ENCODE data around the gene ATP6V1C2.

Gene ATP6V1C2

DNA sequence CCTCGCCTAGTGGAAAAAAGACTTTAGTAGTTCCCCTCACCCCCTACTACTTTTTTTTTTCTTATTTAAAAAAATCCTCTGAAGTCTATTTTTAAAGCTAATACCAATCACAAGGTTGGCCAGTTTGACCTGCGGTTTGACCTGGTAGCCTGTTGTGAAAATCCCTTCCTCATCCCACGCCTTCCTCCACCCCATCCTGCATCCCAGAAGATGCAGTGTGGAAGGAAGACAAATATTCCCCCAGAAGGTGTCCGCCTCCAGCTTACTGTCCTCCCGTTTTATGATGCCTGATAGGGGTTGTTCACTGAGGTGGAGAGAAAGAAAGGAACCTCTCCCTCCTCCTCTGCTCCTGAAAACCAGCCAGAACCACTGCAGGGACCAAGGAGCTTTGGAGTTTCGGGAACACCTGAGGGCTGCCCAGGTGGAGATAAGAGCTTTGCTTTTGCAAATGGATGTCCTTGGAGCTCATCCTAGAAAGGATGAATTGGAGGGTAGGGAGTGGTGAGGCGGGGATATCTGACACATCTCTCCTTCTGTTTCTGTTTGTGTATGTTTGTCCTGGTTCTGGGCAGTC is 909 bp downstream of the ATP6V1C2 start:
- in situ Hi-C loops (cut with HindIII; ENCODE audit: low sequenced_read_pairs): no loop called here

DNA sequence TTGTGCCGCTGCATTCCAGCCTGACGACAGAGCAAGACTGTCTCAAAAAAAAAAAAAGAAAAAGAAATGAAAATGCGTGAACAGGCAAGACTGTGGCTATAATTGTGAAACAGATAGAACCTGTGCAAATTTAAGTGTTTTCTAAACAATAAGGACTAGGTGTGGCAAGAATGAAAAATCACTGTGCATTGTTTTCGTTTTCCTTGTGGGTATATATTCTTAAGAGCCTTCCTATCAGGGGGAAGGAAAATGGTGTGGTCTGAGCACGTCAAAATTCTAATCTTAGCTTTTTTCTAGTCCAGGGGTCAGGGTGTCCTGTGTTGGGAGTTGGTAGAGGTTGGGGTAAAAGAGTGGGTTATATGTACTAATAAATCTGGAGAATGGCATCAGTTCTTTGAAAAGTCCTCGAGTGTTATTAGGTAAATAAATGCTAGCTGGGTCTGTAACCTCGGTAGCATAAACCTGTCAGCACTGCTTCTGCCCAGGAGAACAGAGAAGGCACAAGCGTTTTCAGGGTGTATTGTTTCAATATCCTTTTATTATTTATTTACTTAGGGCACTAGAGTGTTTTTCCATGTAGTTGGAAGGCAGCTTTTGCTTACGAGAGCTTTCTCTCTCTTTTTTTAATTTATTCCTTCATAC is 11.6 kb downstream of the ATP6V1C2 start:
- in situ Hi-C loops (cut with HindIII; ENCODE audit: low sequenced_read_pairs): no loop called here

DNA sequence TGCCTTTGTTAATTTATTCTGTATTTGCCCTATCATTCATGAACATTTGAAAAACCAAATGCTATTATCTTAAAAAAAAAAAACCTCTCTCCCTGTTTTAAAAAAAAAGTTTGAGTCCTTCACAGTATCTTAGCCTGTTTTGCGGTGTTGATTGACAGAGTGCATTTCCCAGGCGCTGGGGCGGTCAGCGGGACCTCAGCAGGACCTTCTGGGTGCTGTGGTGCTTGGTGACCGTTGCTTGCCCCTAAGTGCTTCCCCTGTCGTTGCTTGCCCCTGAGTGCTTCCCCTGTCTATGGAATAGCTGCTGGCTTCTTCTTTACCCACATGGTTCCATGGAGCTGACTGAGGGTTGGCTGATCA is 12.1 kb downstream of the ATP6V1C2 start:
- in situ Hi-C loops (cut with HindIII; ENCODE audit: low sequenced_read_pairs): no loop called here

DNA sequence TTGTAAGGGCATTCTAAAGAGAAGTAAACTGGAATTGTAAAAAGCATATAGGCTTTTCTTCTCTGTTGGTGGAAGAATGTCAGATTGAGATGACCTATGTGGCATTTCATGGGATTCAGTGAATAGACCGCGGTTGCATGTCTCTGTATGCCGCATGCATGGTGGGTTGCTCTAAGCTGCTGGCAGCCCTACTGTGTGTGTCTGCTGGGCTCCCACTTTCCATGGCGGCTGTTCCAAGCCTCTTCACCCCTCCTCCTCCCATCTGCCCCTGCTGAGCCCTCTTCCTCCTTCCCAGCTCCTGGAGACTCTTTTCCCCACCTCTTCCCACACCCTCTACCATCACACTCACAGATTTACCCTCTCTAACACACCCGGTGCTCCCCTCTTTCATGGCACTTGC is 12.6 kb downstream of the ATP6V1C2 start:
- in situ Hi-C loops (cut with HindIII; ENCODE audit: low sequenced_read_pairs): no loop called here

DNA sequence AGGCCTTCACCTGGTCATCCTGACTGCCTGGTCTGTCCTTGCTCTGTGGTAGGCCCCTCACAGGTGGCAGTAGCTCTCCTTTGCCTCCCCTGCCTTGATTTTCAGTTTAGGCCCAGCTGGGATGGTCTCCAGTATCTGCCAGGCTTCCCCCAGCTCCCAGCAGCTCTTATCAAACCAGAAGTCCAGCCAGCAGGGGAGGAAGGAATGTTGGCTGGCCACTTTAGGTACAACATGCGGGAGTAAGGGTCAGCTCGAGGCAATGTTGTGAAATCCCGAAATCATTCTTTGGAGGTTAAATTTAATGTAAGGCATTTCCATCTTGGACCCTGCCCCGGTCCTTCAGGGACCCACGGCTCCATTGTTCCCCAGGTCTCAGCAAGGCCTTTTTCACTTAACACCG is 16.8 kb downstream of the ATP6V1C2 start:
- in situ Hi-C loops (cut with HindIII; ENCODE audit: low sequenced_read_pairs): no loop called here

DNA sequence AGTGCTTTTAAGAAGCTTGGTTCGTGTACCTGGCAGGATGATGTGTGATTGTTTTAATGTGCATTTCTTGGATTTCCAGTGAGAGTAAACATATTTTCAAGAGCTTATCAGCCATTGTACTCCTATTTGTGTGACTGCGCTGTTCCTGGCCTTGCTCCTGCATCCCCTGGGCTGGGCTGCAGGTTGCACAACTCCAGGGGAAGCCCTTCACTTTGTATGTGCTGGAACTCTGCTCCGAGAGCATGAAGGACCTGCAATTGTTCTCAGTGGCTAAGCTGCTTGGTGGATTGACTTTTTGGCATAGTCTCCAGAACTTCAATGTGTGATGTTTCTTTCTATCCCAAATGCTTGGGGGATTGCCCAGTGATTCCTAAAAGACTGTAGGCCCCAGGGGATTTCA is 18.8 kb downstream of the ATP6V1C2 start:
- in situ Hi-C loops (cut with HindIII; ENCODE audit: low sequenced_read_pairs): loop anchor here (5.0 kb wide), 1 partner anchor 33 kb away; no protein-coding TSS in a partner anchor

DNA sequence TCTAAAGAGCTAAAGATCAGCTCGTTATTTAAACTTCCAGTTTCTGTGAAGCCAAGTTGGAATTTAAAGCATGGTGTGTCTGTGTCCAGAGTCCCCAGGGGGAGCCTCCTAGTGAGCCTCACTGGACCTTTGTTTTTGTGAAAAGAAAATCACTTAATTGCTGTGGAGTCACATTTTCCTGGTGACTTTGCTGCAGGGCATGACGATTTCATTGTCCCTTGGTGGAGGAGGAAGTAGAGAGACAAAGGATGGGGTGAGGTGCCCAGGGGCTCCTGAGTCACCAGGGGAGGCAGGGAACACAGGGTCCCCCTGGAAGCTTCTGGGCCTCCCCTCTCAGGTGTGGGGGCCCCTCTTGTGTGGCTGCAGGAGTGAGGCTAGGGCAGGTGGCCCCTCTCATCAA is 19.7 kb downstream of the ATP6V1C2 start:
- in situ Hi-C loops (cut with HindIII; ENCODE audit: low sequenced_read_pairs): loop anchor here (5.0 kb wide), 1 partner anchor 34 kb away; no protein-coding TSS in a partner anchor

DNA sequence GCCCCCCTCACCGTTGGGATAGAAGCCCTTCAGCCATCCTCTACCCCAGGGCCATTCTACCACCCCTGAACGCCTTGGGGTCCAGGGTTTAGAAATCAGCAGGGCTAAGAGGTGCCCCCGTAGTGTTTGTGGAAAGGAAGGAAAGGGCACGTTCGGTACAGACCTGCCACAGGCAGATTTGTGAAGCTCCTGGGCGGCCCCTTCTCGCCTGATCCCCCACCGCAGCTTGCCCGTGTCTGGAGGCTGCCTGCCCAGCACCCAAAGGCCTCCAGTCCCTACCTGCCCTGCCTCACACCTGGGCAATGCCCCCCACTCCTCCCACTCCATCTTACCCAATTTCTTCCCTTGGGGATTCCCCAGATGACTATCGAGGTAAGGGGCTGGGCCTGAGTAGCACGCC is 21.2 kb downstream of the ATP6V1C2 start:
- in situ Hi-C loops (cut with HindIII; ENCODE audit: low sequenced_read_pairs): loop anchor here (5.0 kb wide), 1 partner anchor 35 kb away; no protein-coding TSS in a partner anchor

DNA sequence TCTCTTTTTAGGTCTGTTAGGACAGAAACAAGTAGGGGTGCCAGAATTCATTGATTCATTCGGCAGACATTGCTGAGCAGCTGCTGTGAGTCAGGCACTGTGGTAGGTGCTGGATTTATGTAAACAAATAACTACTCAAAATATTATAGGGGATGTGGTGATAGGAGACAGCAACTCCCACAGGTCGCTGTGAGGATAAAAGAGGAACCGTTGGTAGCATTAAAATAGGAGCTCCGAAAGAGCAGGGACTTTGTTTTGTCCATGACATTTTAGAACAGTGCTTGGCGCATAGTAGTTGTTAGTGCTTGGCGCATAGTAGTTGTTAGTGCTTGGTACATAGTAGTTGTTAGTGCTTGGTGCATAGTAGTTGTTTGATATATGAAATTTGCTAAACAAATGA is 29.2 kb downstream of the ATP6V1C2 start:
- in situ Hi-C loops (cut with HindIII; ENCODE audit: low sequenced_read_pairs): no loop called here

DNA sequence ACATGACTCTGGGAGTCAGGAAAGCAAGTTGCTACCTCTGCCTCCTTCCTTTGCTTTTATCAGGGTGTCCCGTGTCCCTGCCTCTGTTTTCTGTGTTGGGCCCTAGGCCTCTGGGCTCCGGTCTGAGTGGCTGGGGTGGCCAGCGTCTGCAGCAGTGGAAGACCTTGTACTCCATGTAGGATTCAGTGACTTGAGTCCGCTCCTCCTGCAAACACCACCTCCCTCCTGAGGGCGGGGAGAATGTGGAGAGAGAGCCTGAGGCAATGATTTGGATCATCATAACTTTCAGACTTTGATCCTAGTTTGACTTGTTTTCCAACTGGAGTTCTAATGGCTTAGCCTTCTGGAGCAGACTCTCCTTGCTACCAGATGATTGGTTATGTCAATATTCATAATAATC is 30.8 kb downstream of the ATP6V1C2 start:
- in situ Hi-C loops (cut with HindIII; ENCODE audit: low sequenced_read_pairs): no loop called here

DNA sequence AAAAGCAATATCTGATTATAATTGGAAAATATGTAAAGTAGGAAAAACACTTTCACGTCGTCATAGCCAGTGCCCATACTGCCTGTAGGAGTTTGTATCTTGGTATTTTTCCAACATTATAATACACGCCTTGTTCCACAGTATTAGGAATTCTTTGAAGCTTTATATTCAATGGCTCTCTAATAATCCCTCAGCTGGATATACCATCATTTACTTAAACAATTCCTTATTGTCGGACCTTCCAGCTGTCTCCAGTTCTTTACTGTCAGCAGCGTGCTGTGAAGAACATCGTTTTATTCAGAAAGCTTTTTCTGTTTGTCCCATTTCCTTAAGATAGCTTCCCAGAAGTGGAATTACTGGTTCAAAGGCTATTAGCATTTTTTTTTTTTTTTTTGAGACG is 31.7 kb downstream of the ATP6V1C2 start:
- in situ Hi-C loops (cut with HindIII; ENCODE audit: low sequenced_read_pairs): no loop called here

DNA sequence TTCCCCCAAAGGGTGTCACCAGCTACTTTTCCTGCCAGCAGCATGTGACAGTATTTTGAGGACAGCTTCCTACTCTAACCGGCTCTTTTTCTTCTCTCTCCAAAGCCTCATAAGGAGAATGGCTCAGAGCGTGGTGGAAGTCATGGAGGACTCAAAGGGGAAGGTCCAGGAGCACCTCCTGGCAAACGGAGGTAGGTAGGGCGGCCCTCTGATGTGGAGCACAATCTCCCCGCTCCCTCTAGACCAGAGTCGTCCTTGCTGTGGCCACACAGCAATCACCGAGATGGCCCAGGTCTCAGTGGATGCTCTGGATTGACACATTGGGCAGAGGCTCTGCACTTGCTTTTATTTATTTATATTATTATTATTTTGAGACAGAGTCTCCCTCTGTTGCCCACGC is 32.4 kb downstream of the ATP6V1C2 start:
- in situ Hi-C loops (cut with HindIII; ENCODE audit: low sequenced_read_pairs): no loop called here

DNA sequence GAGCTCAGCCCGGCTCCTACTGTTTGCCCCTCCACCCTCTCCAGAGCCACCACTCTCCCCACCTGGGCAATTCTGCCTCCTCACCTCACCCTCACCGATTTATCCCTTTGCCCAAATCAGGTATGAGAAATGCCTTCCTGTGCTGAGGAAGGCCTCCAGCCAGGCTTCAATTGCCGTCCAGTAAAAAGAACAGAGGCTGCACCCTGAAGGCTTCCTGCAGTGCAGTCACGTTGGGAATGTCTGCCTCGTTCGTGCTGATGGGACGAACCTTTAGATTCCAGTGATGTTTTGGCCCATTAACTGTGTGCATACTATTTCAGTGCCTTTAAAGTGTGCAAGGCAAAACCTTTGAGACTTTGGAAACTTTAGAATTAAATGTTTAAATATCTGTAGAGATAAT is 34.2 kb downstream of the ATP6V1C2 start:
- in situ Hi-C loops (cut with HindIII; ENCODE audit: low sequenced_read_pairs): no loop called here

DNA sequence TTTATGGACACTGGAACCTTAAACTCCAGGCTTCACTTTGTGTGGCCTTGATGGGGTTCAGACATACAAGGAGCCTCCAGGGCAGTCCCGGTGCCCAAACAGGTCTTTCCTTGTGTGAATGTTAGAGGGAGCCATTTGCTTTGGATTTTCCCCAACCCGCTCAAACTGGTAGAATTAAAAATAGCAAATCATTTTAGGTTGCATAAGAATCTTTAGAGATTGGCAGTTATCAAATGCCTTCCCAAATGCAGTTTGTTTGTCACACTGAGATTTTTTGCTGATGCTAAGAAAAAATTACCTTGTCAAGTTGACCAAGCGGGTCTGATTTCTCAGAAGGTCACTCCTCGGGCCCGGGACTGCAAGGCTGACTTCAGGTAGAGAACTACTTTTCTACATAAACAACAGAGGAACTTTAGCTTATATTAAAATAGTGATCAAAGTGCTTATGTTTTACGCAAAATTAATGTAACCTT is 36.4 kb downstream of the ATP6V1C2 start:
- in situ Hi-C loops (cut with HindIII; ENCODE audit: low sequenced_read_pairs): no loop called here

DNA sequence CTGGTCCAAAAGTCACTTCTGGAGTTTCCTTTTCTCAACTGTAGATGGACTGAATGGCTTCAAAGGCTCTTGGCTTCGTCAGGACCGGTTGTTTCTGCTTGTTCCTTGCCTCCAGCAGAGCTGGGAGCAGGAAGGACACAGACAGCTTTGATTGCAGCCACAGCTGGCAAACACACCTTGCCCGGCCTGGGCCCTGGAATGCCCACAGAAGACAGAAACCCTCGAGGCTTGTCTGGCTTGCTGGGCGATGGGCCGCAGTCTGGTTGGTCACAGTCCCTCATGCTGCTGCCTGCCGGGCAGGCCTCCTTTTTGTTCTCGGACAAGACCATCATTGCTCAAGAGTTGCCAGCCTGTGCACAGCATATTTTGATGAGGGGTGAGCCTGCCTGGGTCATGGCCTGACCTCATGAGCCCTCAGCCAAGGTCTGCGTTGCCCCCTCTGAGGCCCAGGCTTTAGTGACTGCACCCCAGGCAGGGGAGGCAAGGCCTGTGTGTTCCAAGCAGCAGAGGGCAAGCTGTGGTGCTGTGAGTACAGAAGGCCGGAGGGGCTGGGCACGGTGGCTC is 37.8 kb downstream of the ATP6V1C2 start:
- in situ Hi-C loops (cut with HindIII; ENCODE audit: low sequenced_read_pairs): no loop called here

DNA sequence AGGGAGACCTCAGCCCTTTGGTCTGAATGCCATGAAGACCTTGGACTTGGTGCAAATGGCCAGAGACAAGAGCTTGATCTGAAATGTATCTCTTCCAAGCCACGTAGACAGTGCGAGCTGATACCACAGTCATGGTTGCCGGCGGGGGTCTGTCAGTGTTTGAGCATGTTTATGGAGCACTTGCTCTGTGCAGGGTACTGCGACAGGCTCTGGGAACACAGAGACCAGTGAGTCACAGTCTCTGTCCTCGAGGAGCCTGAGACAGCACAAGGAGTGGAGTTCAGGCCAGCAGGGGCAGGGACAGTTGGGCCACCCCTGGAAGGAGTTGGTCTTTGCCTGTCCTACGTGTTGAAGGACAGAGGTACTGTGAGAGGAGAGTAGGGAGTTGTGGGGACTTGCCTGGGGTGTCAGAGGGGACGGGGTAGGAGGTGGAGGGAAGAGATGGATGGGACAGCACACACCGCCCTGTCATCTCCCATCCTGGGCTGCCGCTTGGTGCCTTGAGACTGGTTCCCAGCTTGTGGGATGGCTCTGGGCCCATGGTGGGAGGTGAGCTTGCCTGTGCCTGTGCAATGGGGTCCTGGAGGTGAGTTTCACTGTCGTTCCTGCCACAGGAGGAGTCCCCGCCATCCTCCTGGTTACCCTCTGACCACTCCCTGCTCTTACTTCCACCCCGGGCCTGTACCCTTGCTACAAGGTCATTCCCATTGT is 39.5 kb downstream of the ATP6V1C2 start:
- in situ Hi-C loops (cut with HindIII; ENCODE audit: low sequenced_read_pairs): no loop called here

DNA sequence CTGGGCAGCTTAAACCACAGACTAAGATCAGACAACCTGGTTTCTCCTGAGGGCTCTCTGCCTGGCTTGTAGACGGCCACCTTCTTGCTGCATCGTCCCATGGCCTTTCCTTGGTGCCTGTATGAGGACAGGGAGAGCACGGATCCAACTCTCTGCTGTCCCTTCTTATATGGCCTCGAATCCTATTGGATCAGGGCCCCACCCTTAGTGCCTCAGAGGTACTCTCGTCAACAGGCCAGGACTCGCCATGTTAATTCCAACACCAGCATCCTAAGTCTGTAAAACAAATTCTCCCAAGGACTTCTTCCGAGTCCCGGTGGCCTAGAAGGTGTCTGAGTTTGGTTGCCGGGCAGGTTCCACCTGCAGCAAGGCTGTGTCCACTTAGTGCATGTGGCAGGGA is 40.2 kb downstream of the ATP6V1C2 start:
- in situ Hi-C loops (cut with HindIII; ENCODE audit: low sequenced_read_pairs): no loop called here

DNA sequence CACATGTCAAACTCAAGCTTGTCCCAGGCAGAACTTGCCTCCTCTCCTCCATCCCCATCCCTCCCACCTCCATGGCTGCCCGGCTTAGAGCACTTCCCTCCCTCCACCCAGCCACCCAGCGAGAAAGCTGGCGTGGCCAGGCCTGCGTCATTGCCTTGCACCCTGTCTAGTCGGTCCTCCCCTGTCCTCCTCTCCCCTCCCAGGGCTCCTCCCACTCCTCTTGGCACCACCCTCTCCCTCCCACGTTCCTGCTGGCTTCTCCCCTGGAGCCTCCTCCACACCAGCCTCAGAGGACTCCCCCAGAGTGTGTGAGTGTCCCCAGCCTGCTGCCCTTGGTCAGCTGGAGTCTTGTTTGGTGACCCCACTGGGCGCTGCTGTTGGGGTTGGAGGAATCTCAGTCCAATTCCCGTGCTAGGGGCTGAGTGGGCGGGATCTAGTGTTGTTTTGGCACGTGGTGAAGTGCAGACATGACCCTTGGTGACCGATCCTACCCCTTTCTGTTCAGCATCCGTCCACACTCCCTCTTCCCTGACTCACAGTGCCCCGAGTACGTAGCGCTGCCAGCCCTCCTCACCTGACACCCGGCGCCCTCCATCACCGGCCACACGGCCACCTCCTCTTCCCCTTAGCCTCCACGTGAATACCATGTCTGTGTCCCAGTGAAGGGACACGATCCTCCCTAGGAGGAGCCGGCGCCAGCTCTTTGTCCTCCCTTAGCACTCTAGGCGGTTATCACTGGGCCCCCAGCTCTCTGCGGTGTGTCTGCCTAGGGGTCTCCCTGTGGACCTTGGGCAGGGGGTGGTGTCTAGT is 41.4 kb downstream of the ATP6V1C2 start:
- in situ Hi-C loops (cut with HindIII; ENCODE audit: low sequenced_read_pairs): no loop called here

DNA sequence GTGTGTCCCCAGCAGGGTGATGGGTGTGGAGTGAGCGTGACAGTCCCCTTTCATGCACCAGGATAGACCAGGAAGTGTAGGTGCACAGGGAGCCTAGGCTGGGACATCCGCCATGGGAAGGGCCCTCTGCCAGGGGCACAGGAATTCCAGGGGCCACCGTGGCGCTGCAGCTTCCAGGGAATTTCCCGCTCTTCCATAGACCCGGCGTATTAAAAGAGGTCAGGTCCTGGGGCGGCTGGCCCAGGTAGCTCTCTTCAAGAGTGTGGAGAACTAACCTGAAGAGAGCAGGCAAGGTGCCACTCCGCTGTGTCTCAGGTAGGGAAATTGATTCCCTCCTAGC is 42.0 kb downstream of the ATP6V1C2 start:
- in situ Hi-C loops (cut with HindIII; ENCODE audit: low sequenced_read_pairs): no loop called here

DNA sequence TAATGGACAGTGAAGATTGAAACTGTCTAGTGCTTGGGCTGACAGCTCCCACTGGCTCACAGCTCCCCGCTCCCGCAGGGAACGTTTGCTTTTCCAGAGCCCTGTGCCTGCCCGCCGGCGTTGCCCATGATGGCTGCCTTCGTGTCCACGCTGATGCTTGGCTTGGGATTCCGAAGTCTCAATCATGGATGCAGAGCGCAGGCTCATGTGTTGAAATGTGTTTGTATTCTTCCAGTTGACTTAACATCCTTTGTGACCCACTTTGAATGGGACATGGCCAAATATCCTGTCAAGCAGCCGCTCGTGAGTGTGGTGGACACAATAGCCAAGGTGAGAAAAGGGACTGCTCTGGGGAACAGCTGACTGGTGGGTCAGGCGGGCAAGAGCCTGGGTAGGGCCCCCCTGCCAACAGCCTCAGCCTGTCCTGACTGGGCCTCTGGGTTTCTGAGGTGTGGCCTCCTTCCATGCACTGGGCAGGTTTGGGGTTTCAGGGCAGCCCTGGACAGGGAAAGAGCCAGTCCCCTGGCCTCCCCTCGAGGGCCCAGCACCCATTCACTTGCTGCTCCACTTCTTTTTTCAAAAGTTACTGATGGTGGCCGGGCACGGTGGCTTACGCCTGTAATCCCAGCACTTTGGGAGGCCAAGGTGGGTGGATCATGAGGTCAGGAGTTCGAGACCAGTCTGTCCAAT is 42.8 kb downstream of the ATP6V1C2 start:
- in situ Hi-C loops (cut with HindIII; ENCODE audit: low sequenced_read_pairs): no loop called here

DNA sequence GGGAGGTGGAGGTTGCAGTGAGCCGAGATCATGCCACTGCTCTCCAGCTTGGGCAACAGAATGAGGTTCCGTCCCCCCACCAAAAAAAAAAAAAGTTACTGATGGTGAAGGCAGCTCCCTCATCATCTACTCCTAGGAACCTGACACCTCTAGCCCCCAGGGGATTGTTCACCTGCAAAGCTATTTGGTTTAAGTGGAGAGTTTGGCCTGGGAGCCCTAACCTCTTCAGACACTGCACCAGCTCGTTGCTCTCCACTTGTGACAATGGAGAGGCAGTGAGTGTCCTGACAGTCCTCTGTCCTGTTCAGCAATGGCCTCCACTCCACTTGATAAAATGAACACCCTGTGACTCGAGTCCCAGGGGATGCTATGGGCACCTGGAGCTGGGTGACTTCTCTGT is 43.5 kb downstream of the ATP6V1C2 start:
- in situ Hi-C loops (cut with HindIII; ENCODE audit: low sequenced_read_pairs): no loop called here
